HepG2 (cell line): Measurements from ENCODE around the gene LCA5. TPM values are rescaled to one million over a fixed set of nuclear protein-coding genes. Genes with fewer than 3 reads are reported as not detected.

Experiments used
- ATF5 ChIP-seq: sonication (generic); formaldehyde crosslinking; IDR thresholded peaks from 2 replicates; pipeline ENCODE4 v1.4.0; 2020; ENCODE audit warnings: mild to moderate bottlenecking, low read depth, missing genetic modification reagents
- ATF6 ChIP-seq: sonication (generic); formaldehyde crosslinking; conservative IDR thresholded peaks from 2 replicates; pipeline ENCODE4 v1.4.0; 2020; ENCODE audit warnings: missing genetic modification reagents
- BCL6 ChIP-seq: IDR thresholded peaks from 2 replicates; pipeline ENCODE4 v1.6.1; 2016; ENCODE audit warnings: missing genetic modification reagents, missing compliant biosample characterization
- FOXO4 ChIP-seq: sonication (generic); formaldehyde crosslinking; conservative IDR thresholded peaks from 2 replicates; pipeline ENCODE4 v1.8.1; 2023; ENCODE audit warnings: missing genetic modification reagents
- HMGXB4 ChIP-seq, 2 experiments: sonication (generic) in 1 of 2; formaldehyde crosslinking in 1 of 2; IDR thresholded peaks; 2 replicates each; pipeline versions ENCODE4 v1.4.0 to v1.6.1; 2018 to 2020; ENCODE audit warnings: missing genetic modification reagents in 2 of 2, borderline replicate concordance in 1 of 2, low read depth in 1 of 2, mild to moderate bottlenecking in 1 of 2, missing biosample characterization in 1 of 2
- MEIS1 ChIP-seq: sonication (generic); formaldehyde crosslinking; IDR thresholded peaks from 2 replicates; pipeline ENCODE4 v1.9.0; 2021; ENCODE audit warnings: mild to moderate bottlenecking, missing genetic modification reagents, moderate library complexity, borderline replicate concordance
- MYPOP ChIP-seq: sonication (generic); formaldehyde crosslinking; IDR thresholded peaks from 2 replicates; pipeline ENCODE4 v1.8.1; 2023; ENCODE audit warnings: mild to moderate bottlenecking, moderate library complexity, missing genetic modification reagents
- NAIF1 ChIP-seq: sonication (generic); formaldehyde crosslinking; IDR thresholded peaks from 2 replicates; pipeline ENCODE4 v1.5.0; 2020; ENCODE audit warnings: mild to moderate bottlenecking, missing genetic modification reagents, borderline replicate concordance
- PHF8 ChIP-seq: sonication (generic); formaldehyde crosslinking; IDR thresholded peaks from 2 replicates; pipeline ENCODE4 v1.5.0; 2020; ENCODE audit warnings: missing genetic modification reagents
- RFX3 ChIP-seq: IDR thresholded peaks from 2 replicates; pipeline ENCODE4 v1.6.1; 2016; ENCODE audit warnings: missing biosample characterization, missing genetic modification reagents
- ZBTB1 ChIP-seq: sonication (generic); formaldehyde crosslinking; IDR thresholded peaks from 2 replicates; pipeline ENCODE4 v1.4.0; 2020; ENCODE audit warnings: missing genetic modification reagents, borderline replicate concordance
- ZBTB20 ChIP-seq: sonication (generic); formaldehyde crosslinking; IDR thresholded peaks from 2 replicates; pipeline ENCODE4 v1.8.1; 2023; ENCODE audit warnings: missing genetic modification reagents, low read depth, mild to moderate bottlenecking, borderline replicate concordance
- ZGPAT ChIP-seq: IDR thresholded peaks from 2 replicates; pipeline ENCODE4 v1.6.1; 2016; ENCODE audit warnings: mild to moderate bottlenecking
- ZNF337 ChIP-seq: sonication (generic); formaldehyde crosslinking; IDR thresholded peaks from 2 replicates; pipeline ENCODE4 v1.5.1; 2020; ENCODE audit warnings: missing genetic modification reagents, low read depth, mild to moderate bottlenecking, borderline replicate concordance
- ZNF382 ChIP-seq: sonication (generic); formaldehyde crosslinking; IDR thresholded peaks from 2 replicates; pipeline ENCODE4 v1.5.0; 2020; ENCODE audit warnings: missing genetic modification reagents, mild to moderate bottlenecking, borderline replicate concordance
- ZNF441 ChIP-seq: sonication (generic); formaldehyde crosslinking; IDR thresholded peaks from 2 replicates; pipeline ENCODE4 v1.7.0; 2021; ENCODE audit warnings: missing genetic modification reagents, borderline replicate concordance
- ZNF543 ChIP-seq: sonication (generic); formaldehyde crosslinking; IDR thresholded peaks from 2 replicates; pipeline ENCODE4 v1.4.0; 2020; ENCODE audit warnings: mild to moderate bottlenecking, missing genetic modification reagents
- ZNF557 ChIP-seq: sonication (generic); formaldehyde crosslinking; IDR thresholded peaks from 2 replicates; pipeline ENCODE4 v1.4.0; 2020; ENCODE audit warnings: missing genetic modification reagents
- ZNF766 ChIP-seq: sonication (generic); formaldehyde crosslinking; IDR thresholded peaks from 2 replicates; pipeline ENCODE4 v1.5.0; 2020; ENCODE audit warnings: missing genetic modification reagents, borderline replicate concordance
- polyA plus RNA-seq, 8 experiments: library from polyadenylated mRNA; depleted of rRNA in 3 of 8; stranded (reverse) in 7 of 8; unstranded in 1 of 8; fragments of >200 nt; fragmentation: Illumina TruSeq in 4 of 8; extraction: Trizol in 4 of 8; gene quantifications; 2 replicates each; pipeline versions ENCODE4 v1.2.1 to v1.2.3, GENCODE V29; 2011 to 2016; ENCODE audit warnings: low read depth in 4 of 8, missing spikeins in 1 of 8, mixed read lengths in 1 of 8; ENCODE audit not compliant: insufficient read depth in 1 of 8
- total RNA-seq, 5 experiments: library from RNA; depleted of rRNA; stranded (reverse); fragments of >200 nt; fragmentation: Illumina TruSeq; extraction: Trizol; gene quantifications; 2 replicates each; pipeline ENCODE4 v1.2.3, GENCODE V29; 2016; ENCODE audit warnings: low read depth in 1 of 5

Gene LCA5
- total and polyA plus RNA-seq, 2 of the 13 experiments (the other 11 are each of a cell fraction or from before 2014, with no cell fraction given), result 0.84 to 4.6 TPM

GRCh38 chr6:79525272-79526100, 11.7 kb downstream of the LCA5 start (continued):
- no peak for TF ChIP-seq FOXO4 (CRISPR knock-in tag)
- no peak for TF ChIP-seq ATF5 (CRISPR knock-in tag)
- TF ChIP-seq ZNF337 (CRISPR knock-in tag), result no peak
- no peak for TF ChIP-seq ZNF766 (CRISPR knock-in tag)
- peak; percentile 65; the same call in 1 of the 2 replicates for TF ChIP-seq ZNF441 (CRISPR knock-in tag)
- TF ChIP-seq RFX3 (CRISPR knock-in tag), result no peak
- TF ChIP-seq ZBTB1 (CRISPR knock-in tag), result no peak
- peak; percentile 82 for TF ChIP-seq ZGPAT (CRISPR knock-in tag)
- peak in 1 of 2 experiments; percentile 63; a peak in 2 of 4 replicates for TF ChIP-seq HMGXB4 (CRISPR knock-in tag; IDR thresholded peaks at IDR 0.05; ENCODE audit: borderline replicate concordance in 1 of 2, low read depth in 1 of 2)
- no peak for TF ChIP-seq NAIF1 (CRISPR knock-in tag)
- 0 out of 2 replicates have a peak, but pooled peaks have one; percentile 31 for TF ChIP-seq MYPOP (CRISPR knock-in tag)
- TF ChIP-seq ZNF382 (CRISPR knock-in tag), result no peak
- peak; percentile 53; the same call in 1 of the 2 replicates for TF ChIP-seq BCL6
- 0 out of 2 replicates have a peak, but pooled peaks have one; percentile 30 for TF ChIP-seq ZNF543 (CRISPR knock-in tag)
- peak; percentile 52; the same call in 1 of the 2 replicates for TF ChIP-seq PHF8
- peak; percentile 66; the same call in 1 of the 2 replicates for TF ChIP-seq ZBTB20
- no peak for TF ChIP-seq ZNF557 (CRISPR knock-in tag)
- TF ChIP-seq MEIS1 (CRISPR knock-in tag), result 0 out of 2 replicates have a peak, but pooled peaks have one; percentile 44
- TF ChIP-seq ATF6, result no peak
